Islet of Langerhans (tissue), 1 donor: ENCODE data around the gene ORAI2.
"Not testable (repeated sequence)": the region's sequence is repeated elsewhere in the genome, so short reads cannot be mapped to it uniquely, and the experiment has no call there.

ENCODE experiments used
- FAIRE-seq: peaks from one replicate; lab custom pipeline; 2011; peaks lifted over from hg19 to GRCh38; lab: Jason Lieb, UNC

The ORAI2 gene

DNA sequence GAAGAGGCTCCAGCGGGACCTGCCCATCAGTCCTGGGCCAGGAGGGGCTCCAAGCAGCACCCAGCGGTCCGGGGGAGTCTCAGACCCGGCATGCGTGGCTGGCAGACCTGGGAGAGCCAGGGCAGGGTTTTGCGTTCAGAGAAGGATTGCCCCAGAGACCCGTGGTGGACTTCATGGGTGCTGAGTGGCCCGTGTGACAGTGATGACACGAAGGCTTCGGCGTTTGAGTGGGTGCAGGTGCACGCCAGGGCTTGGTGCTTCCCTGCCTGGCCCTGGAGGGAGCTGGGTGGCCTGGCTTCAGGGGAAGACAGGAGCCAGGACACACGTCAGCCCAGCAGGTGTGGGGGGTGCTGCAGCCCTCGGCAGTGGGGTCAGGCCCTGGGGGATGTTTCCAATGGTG, 13.9 kb downstream of the ORAI2 start:
- no peak for FAIRE-seq

DNA sequence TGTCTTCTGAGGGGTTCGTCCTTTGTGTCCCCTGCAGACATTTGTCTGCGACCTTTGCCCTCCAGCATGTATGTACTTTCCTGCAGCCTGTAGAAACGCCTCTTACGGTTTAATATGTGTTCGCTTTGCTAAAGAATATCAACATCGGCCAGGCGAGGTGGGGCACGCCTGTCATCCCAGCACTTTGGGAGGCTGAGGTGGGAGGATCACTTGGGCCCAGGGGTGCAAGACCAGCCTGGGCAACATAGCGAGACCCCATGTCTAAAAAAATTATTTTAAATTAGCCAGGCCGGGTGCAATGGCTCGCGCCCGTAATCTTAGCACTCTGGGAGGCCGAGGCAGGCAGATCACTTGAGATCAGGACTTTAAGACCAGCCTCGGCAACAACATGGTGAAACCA, 15.8 kb downstream of the ORAI2 start:
- FAIRE-seq: no peak

DNA sequence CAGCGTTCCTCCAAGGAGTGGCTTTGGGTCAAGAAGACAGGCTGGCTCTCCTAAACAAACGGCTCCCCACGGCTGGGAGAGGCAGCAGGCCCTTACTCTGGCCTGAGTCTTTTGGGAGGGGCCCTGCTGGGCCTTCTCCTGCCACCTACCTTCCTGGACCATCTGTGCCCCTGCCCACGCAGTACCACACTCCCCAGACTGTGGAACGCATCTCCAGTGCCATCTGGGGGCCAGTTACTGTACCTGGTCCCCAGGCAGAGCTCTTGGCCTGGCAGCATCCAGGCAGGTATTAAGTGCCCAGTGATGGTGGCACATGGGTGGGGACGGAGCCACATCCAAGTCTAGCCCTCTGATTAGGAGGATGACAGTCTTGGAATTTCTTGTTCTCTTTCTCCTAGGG, 16.9 kb downstream of the ORAI2 start:
- no peak for FAIRE-seq

DNA sequence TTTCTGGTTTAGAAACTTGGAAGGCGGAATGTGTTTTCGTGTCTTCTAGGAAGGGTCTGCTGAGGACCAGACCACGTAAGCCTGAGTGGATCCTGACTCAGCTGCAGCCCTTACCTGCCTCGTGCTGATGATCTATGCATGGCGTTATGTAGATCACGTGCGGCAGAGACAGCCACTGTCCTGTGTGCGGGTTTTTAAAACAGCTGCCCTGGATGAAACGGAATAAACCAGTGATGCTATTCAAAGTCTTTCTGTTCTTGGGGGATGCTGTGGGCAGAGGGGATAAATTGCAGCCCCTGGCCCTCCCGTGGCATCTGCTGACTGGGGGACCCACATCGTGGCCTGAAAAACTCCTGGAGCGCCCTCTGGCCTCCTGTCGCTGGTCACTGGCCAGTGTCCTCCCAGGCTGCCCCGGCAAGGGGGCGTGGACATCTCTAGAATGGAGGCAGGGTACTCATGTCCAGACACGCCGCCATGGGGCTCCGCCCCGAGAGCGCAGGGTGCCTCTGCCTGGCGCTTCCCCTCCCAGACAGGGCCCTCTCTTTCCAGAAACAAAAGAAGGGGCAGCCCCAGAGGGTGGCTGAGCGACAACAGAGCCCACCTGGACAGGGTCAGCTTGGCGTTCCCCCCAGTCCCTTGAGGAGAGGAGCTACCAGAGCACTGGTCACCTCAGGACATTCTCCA, 18.1 kb downstream of the ORAI2 start:
- FAIRE-seq: no peak

DNA sequence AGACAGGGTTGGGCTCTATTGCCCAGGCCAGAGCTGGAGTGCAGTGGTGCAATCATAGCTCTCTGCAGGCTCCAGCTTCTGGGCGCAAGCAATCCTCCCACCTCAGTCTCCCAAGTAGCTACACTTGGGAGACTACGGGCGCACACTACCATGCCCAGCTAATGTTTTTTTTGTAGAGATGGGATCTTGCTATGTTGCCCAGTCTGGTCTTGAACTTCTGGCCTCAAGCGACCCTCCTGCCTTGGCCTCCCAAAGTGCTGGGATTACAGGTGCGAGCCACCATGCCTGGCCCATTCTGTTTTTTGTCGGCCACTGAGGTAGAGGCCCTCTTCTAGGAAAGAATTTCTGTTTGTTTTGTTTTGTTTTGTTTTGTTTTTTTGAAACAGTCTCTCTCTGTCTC, 19.1 kb downstream of the ORAI2 start:
- no peak for FAIRE-seq

DNA sequence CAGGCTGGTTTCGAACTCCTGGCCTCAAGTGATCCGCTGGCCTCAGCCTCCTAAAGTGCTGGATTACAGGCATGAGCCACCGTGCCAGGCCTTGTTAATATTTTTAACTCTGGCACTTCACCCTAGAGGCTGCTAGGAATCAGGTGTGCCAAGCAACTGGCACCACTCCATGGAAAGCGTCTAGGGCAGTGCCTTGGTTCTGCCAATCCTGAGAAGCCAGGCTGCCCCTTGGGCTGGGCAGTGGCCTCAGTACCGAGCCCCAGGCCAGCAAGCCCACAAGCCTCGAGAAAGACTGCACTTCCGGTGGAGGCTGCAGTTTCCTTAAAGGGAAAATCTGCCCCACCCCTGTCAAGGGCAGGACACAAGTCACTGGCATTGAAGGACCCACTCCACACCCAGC, 19.9 kb downstream of the ORAI2 start:
- no peak for FAIRE-seq

DNA sequence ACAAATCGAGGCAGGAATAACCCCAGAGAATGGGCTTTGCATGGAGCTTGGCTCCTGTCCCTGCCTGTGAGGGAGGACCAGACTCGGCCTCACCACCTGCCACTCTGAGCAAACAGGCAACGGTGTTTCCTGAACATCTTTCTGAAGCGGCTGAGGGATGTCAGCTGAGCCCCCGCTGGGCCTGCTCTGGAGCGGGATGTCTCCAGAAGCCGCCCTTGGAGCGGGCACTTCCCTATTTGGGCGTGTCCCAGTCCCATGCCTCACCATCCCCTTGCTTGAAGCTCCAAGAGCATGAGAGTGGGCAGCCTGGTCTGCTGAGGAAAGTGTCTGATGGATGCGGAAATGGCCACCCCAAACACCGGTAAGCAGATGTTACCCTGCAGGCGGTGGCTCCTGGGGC, 21.1 kb downstream of the ORAI2 start:
- no peak for FAIRE-seq

DNA sequence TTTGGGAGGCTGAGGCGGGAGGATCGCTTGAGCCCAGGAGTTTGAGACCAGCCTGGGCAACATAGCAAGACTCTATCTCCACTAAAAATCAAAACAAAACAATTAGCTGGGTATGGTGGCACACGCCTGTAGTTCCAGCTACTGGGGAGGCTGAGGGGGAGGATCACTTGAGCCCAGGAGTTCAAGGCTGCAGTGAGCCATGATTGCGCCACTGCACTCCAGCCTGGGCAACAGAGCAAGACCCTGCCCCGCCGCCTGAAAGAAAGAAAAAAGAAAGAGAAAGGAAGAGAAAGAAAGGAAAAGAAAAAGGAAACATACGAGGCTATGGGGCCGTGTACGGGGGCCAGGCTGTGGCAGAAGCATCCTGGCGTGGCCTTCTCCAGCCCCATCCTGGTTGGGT, 21.6 kb downstream of the ORAI2 start:
- not testable (repeated sequence) for FAIRE-seq

DNA sequence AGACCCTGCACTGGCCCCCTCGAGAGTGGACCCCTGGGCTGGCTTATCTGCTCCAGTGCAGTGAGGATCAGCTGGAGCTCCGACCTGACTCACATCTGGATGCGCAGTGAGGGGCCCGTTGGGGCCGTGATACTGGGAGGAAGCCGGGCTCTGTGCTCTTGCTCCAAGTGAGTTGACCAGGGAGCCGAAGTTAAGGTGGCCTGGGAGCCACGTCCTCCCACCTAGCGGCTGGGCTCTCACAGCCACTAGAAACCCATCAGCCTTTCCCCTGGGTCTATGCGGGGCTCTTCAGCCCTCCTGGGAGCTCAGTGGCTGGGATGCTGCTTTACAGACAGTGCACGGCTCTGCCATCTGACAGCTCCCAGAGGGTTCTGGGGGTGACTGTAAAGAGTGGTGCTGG, 22.2 kb downstream of the ORAI2 start:
- no peak for FAIRE-seq

DNA sequence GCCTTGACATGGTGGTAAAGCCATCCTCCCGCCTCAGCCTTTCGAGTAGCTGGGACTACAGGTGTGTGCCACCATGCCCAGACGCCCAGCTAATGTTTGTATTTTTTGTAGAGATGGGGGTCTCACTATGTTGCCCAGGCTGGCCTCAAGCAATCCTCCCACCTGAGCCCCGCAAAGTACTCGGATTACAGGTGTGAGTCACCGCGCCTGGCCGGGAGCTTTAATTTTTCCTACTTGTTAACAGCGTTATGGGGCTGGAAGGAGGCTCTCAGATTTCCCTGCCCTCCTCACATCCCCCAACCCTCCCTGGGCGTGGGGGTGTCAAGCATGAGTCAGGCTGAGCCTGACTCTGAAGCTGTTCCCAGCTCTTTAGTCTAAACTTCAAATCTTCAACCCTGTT, 23.0 kb downstream of the ORAI2 start:
- FAIRE-seq: no peak

DNA sequence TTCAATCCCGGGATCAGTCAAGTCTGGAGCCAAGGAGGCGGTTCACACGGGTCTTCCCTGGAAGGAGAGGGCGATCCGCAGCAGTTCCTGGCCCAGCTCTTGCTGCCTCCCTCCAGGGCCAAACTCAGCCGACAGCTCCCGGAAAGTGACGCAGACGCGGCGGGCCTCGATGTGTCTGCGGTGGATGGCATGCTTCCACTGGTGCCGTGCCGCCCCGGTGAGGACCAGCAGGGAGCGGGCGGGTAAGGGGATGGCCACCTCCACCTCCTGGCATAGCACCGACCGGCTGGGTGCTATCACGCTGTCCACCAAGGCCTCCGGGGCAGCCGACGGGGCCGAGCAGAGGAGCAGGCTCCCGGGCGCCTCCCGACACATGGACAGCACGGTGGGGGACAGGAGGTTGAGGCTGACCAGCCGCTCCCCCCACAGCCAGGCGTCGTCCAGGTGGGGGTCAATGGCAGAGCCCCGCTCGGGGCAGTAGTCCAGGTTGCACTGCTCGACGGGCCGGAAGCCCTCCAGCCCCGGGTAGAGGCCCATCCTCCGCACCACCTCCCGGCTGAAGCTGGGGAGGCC, 24.1 kb downstream of the ORAI2 start:
- no peak for FAIRE-seq

DNA sequence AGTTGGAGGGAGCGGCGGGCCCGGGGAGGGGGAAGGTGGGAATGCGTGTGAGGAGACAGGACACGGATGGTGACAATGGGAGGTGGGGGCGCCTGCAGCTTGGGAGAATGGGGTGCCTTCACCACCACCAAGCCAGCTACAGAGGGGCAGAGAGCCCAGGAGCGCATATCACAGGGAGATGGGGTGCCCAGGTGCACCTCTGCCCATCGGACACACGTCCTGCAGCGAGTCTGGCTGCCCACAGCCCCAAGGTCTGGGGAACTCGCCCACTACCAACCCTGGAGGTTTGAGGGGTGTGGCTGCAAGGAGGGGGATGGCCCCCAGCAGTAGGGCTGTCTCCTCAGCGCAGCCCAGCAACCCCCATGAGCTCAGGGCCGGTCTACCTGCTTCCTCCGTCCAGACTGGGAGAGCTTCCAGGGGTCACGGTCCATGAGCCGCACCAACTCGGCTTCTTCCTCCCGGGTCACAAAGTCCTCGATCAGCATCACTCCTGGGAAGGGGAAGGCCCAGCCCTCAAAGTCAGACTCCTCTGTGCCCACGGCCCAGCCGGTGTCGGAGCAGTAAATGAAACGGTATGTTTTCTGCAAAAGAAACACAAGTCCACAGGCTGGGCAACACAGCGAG, 26.0 kb downstream of the ORAI2 start:
- no peak for FAIRE-seq

DNA sequence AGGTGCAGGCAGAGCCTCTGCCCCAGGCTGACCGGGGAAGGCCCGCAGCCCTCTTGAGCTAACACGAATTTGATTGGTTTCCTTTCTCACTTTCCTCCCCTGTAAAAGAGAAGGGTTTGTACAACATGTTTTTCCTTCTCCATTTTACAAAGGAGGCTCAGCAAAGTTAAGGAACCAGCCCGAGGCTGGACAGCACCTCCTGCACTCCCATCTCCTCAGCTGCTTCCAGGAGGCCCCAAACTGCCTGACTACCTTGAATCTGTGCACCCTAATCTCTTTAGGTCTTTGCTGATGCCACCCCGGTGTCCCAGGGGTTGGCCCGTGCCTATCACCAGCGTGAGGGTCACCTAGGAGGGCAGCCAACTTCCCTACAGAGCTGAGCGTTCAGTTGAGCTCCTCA, 27.1 kb downstream of the ORAI2 start:
- FAIRE-seq: no peak

DNA sequence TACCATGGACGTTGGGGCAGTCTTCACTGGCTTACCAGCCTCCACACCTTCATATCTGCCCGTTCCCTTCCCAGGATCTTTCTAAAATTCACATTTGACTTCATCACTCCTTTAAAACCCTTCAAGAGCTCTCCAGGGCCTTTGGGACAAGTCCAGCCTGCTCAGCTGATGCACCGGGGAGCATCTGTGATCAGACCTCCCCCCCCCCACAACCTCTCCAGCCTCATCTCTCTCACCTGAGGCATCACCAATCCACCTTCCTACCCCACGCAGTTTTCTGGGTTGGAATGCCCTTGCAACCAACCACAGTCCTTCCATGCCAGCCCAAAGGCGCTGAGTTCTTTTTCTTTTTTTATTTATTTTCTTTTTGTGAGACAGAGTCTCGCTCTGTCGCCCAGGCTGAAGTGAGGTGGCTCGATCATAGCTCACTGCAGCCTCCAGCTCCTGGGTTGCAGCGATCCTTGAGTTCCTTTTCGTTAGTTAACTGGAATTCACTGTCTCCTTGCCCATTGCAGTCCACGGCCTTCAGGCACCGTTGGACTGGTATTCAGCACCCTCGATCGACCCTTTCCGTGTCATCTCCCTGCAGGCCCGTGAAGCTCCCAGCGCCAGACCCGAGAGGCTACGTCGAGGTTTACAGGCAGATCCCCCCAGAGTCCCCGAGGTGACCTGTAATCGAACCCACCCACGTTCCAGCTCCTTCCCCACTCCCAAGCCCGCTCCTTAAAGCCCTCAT, 30.6 kb downstream of the ORAI2 start:
- FAIRE-seq: no peak

DNA sequence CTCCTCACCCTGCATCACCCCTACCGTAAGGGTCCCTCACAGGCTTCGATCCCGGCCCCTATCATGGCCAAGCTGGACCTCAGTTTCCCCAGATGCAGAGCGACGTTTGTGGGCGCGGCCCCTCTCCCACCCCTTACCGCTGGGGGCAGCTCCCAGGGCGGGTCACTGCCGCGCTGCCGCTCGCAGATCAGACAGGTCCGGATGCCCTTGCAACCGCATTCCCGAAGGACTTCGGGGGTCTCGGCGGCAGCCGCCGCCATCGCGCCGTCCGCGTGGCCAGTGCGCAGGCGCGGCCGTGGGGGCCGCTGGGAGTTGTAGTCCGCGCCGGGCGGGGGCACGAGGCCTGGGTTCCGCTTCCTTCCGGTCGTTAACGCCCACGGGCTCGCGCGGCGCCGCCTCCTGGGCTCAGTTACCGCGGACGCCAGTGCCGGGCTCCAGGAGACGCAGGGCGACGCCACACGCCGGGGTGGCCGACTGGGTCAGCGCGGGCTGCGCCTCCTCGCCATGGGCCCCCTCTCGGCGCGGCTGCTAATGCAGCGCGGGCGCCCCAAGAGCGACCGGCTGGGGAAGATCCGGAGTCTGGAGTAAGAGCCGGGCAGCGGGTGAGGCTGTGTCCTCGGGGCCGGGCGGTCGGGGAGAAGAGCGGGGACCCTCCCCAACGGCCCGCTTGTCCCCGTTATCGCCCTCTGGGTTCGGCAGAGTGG, 31.4 kb downstream of the ORAI2 start, which contains the start of the genes ALKBH4 and LRWD1:
TSS of gene ALKBH4 (minus strand) at position 287 of the 704 bp plus-strand sequence. CDS start at position 260, 27 bp downstream.
TSS of gene LRWD1 (plus strand) at position 408 of the 704 bp plus-strand sequence. CDS start at position 505, 97 bp downstream.
- no peak for FAIRE-seq

DNA sequence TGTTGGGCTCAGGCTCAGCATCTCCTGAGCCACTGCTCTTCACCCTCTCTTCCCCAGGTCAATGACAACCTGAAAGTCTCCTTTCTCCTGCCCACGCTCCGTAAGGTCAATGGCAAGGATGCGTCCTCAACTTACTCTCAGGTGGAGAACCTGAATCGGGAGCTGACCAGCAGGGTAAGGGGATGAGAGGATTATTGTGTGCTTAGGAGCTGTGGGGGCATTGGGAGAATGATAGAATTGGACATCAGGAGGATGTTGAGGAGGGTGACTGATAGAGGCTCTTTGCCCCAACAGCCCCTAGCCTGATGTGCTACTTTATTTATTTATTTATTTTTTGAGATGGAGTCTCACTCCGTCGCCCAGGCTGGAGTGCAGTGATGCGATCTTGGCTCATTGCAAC, 32.7 kb downstream of the ORAI2 start:
- no peak for FAIRE-seq

DNA sequence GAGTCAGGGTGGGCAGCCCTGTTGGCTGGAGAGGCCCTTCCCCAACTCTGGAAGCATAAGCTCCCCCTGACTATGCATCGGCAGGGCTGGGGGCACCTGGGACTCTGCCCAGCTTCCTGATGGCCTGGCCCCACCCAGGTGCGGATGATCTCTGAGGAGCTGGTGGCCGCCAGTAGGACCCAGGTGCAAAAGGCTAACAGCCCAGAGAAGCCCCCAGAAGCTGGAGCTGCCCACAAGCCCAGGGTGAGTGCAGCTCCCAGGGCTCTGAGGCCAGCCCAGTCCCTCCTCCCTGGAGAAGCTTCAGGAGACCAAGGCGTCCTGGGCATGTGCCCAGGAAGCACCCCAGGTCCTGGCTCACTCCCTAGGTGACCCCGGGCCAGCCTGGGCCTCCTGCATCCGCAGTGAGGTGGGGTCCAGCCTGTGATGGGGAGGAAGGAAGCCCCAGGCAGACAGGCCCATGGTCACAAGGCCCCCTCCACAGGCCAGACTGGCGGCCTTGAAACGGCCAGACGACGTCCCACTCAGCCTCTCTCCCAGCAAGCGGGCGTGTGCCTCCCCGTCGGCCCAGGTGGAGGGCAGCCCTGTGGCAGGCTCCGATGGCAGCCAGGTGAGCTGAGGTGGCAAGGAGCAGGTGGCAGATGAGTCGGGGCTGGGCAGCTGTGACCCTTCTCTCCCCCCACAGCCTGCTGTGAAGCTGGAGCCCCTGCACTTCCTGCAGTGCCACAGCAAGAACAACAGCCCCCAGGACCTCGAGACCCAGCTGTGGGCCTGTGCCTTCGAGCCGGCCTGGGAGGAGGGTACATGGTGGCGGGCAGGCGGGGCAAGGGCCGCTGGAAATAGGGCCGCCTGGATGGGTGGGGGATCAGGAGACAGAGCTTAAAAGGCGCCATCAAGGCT, 34.5 kb downstream of the ORAI2 start:
- FAIRE-seq: no peak

DNA sequence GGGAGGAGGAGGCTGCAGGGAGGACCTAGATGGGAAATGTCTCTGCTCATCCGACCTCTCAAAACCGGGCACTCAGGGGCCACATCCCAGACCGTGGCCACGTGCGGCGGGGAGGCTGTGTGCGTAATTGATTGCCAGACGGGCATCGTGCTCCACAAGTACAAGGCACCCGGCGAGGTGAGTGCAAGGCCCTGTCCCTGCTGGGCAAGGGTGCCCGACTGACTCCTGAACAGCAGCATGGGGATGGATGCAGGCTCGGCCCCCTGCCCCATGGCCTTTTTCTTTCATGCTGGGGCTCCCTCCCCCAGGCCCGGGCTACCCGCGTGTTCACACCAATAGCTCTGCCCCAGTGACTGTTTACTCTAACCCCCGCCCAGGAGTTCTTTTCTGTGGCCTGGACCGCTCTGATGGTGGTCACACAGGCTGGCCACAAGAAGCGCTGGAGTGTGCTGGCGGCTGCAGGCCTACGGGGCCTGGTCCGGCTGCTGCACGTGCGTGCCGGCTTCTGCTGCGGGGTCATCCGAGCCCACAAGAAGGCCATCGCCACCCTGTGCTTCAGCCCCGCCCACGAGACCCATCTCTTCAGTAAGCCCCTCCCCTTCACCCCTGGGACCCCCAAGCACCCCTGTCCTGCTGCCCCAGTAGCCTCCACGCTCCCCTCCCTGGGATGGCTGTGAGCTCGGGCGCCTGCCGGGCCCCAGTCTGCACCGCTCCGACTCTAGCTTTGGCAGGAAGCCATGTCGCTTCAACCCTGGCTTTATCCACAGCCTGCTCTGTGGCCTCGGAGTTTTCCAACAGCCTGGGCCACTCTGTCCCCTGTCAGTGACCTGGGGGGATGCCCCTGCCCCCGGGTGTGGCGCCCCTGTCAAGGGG, 35.3 kb downstream of the ORAI2 start:
- no peak for FAIRE-seq

DNA sequence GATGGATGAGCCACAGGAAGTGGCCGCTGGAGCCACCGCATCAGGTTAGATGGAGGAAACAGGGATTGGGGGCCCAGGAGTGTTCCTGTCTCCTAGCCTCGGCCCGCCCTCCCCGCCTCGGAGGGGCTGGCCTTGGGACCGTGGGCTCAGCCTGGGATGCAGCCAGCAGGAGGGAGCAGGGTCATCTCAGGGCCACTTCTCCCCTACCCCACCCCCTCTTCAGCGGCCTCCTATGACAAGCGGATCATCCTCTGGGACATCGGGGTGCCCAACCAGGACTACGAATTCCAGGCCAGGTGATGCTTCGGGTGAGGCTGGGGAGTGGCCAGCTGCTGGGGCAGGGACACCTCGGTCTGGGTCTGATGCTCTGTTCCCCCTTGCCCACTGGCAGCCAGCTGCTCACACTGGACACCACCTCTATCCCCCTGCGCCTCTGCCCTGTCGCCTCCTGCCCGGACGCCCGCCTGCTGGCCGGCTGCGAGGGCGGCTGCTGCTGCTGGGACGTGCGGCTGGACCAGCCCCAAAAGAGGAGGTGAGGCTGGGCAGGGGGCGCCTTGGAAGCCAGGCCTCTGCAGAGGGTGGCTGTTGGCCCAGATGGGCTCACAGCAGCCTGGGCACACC, 36.1 kb downstream of the ORAI2 start:
- no peak for FAIRE-seq
